MCF 10A (cell line): ENCODE data around the gene CEP295NL. TPM values are rescaled to one million over a fixed set of nuclear protein-coding genes. Genes with fewer than 3 reads are reported as not detected.
"Not testable (repeated sequence)": the region's sequence is repeated elsewhere in the genome, so short reads cannot be mapped to it uniquely, and the experiment has no call there.

ENCODE experiments used
- BruUV-seq: library from RNA; stranded (reverse); fragments of 400-500 nt; replicated peaks from 2 replicates; lab custom pipeline; 2021; lab: Mats Ljungman, UMichigan
- CTCF ChIA-PET: fragments of 300-600 bp; sonication (Branson Sonifier 250); formaldehyde crosslinking; extraction: SDS; loops from one replicate; lab custom pipeline; 2021; ENCODE audit warnings: antibody characterized with exemption, inconsistent platforms; lab: Yijun Ruan, JAX
- POLR2A ChIA-PET: fragments of 300-600, 350-650 bp; sonication (Branson Sonifier 250); formaldehyde crosslinking; extraction: SDS; loops from one replicate; lab custom pipeline; 2020; ENCODE audit warnings: antibody characterized with exemption, inconsistent platforms; lab: Yijun Ruan, JAX
- DNase-seq: peaks from one replicate; pipeline ENCODE4 v3.0.0-alpha.2; 2018; ENCODE audit not compliant: unreplicated experiment
- H3K27ac Mint-ChIP-seq: one replicate; pipeline ENCODE4 v1.8.0; 2022; ENCODE audit warnings: mild to moderate bottlenecking, low read depth, mixed read lengths; ENCODE audit not compliant: unreplicated experiment
- H3K27me3 Mint-ChIP-seq: one replicate; pipeline ENCODE4 v1.8.0; 2022; ENCODE audit warnings: mixed read lengths; ENCODE audit not compliant: insufficient read depth, unreplicated experiment
- H3K36me3 Mint-ChIP-seq: one replicate; pipeline ENCODE4 v1.8.0; 2022; ENCODE audit warnings: mild to moderate bottlenecking, moderate library complexity, mixed read lengths; ENCODE audit not compliant: insufficient read depth, unreplicated experiment
- H3K4me1 Mint-ChIP-seq: one replicate; pipeline ENCODE4 v1.8.0; 2022; ENCODE audit warnings: mixed read lengths; ENCODE audit not compliant: insufficient read depth, unreplicated experiment
- H3K4me3 Mint-ChIP-seq: one replicate; pipeline ENCODE4 v1.8.0; 2022; ENCODE audit warnings: mild to moderate bottlenecking, moderate library complexity, mixed read lengths; ENCODE audit not compliant: unreplicated experiment
- H3K9me3 Mint-ChIP-seq: one replicate; pipeline ENCODE4 v1.8.0; 2022; ENCODE audit warnings: mixed read lengths; ENCODE audit not compliant: unreplicated experiment
- CTCF ChIP-seq: fragments of 200-600 bp; IDR thresholded peaks from one replicate; pipeline ENCODE4 v1.8.0; 2022; ENCODE audit warnings: antibody characterized with exemption, mild to moderate bottlenecking; ENCODE audit not compliant: unreplicated experiment
- intact Hi-C: fragments of 100-400 bp; cut with micrococcal nuclease; formaldehyde crosslinking; loops from 2 replicates; pipeline ENCODE4 v1.14.1; 2022
- total RNA-seq: library from RNA; stranded (reverse); gene quantifications from 2 replicates; pipeline ENCODE4 v1.2.3, GENCODE V29; 2022

CEP295NL gene
- total RNA-seq, 1 experiment from 2014 or later, result 0.68 TPM

DNA sequence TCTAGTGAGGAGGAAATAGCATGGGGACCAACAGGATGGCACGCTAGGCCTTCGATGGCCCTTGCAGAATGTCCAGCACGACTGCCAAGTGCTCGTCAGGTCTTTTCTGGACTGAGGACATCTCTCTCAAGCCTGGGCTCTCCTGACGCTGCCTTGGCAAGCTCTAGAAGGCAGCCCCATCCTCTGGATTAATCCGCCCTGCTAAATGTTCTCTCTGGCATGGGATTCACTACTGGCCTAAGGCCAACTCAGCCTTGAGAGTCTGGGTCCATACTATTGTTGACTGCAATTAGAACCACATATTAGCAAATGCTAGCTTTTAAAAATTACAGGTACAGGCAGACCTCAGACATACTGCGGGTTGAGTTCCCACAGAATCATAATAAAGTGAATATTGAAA, 2.5 kb upstream of the CEP295NL start:
- Mint-ChIP-seq H3K27me3 (no peaks in the 10 kb centered on the region), H3K9me3 (no peaks in the 10 kb centered on the region), H3K27ac (no peak overlapping the region), H3K36me3 (no peaks in the 10 kb centered on the region), H3K4me1 (peaks cover 7% of the 10 kb centered on the region), H3K4me3 (no peak overlapping the region)
- ChIA-PET CTCF (interaction anchor here (0.6 to 1.1 kb wide), 2 partner anchors 17 to 66 kb away, joined by 3 to 5 read pairs; no protein-coding TSS in a partner anchor), POLR2A (interaction anchor here (1.0 to 1.5 kb wide), 2 partner anchors 12 to 931 kb away, joined by 3 to 4 read pairs; no protein-coding TSS in a partner anchor)
- no peak for DNase-seq
- no TSS peak for BruUV-seq
- intact Hi-C loops, result no loop called here
- TF ChIP-seq CTCF, result no peak

GRCh38 chr17:78905116-78905515, 2.1 kb upstream of the CEP295NL start:
- Mint-ChIP-seq H3K27me3 (no peaks in the 10 kb centered on the region), H3K27ac (no peak overlapping the region), H3K4me1 (peaks cover 7% of the 10 kb centered on the region), H3K9me3 (no peaks in the 10 kb centered on the region), H3K36me3 (no peaks in the 10 kb centered on the region), H3K4me3 (no peak overlapping the region)
- TF ChIP-seq CTCF, result no peak
- no peak for DNase-seq
- no TSS peak for BruUV-seq
- intact Hi-C loops, result no loop called here
- ChIA-PET CTCF (interaction anchor here (0.6 to 1.1 kb wide), 2 partner anchors 18 to 67 kb away, joined by 3 to 5 read pairs; no protein-coding TSS in a partner anchor), POLR2A (interaction anchor here (1.5 kb wide), 1 partner anchor 11 kb away, joined by 4 read pairs; no protein-coding TSS in a partner anchor)

- CTCF ChIA-PET, result interaction anchor here (1.2 kb wide), 1 partner anchor 89 kb away, joined by 3 read pairs; no protein-coding TSS in a partner anchor
- no TSS peak for BruUV-seq
- H3K9me3 Mint-ChIP-seq, result no peaks in the 10 kb centered on the region
- POLR2A ChIA-PET, result interaction anchor here (0.9 kb wide), 1 partner anchor 8 kb away, joined by 4 read pairs; no protein-coding TSS in a partner anchor
- TF ChIP-seq CTCF, result no peak
- no peak overlapping the region for H3K4me3 Mint-ChIP-seq
- H3K27ac Mint-ChIP-seq, result no peak overlapping the region
- intact Hi-C loops, result no loop called here
- no peak for DNase-seq
- no peaks in the 10 kb centered on the region for H3K36me3 Mint-ChIP-seq
- no peaks in the 10 kb centered on the region for H3K27me3 Mint-ChIP-seq
- peaks cover 12% of the 10 kb centered on the region for H3K4me1 Mint-ChIP-seq
These were observed 1.4 kb upstream of the CEP295NL start for GRCh38 chr17:78904371-78904770.

- intact Hi-C loops, H3K27ac Mint-ChIP-seq, H3K27me3 Mint-ChIP-seq, POLR2A ChIA-PET, H3K4me3 Mint-ChIP-seq, H3K9me3 Mint-ChIP-seq, DNase-seq, BruUV-seq: not testable (repeated sequence)
- CTCF ChIA-PET, result interaction anchor here (0.6 kb wide), 1 partner anchor 73 kb away, joined by 4 read pairs; no protein-coding TSS in a partner anchor
- peaks cover 17% of the 10 kb centered on the region for H3K4me1 Mint-ChIP-seq
- H3K36me3 Mint-ChIP-seq, result peaks cover 15% of the 10 kb centered on the region
These were observed 770 bp downstream of the CEP295NL start for GRCh38 chr17:78902231-78902630.
